Measurements from ENCODE around the gene IL1RN. TPM values are rescaled to one million over a fixed set of nuclear protein-coding genes. Genes with fewer than 3 reads are reported as not detected.

IL1RN gene
- total and polyA plus RNA-seq, 10 of the 15 experiments (the other 5 are each of a cell fraction or from before 2014, with no cell fraction given): 0.04 TPM; not detected in 7

GRCh38 chr2:113124181-113124961, 3.0 kb upstream of the IL1RN start (continued):
- no peak for TF ChIP-seq POU2F2 (IDR thresholded peaks at IDR 0.05; ENCODE audit: borderline replicate concordance, low read depth, low read length)
- no peak for TF ChIP-seq SP1 (IDR thresholded peaks at IDR 0.05; ENCODE audit: low read depth, low read length)
- no peak for TF ChIP-seq ASH2L (IDR thresholded peaks at IDR 0.05; ENCODE audit: borderline replicate concordance, low read depth)
- TF ChIP-seq SPI1 (IDR thresholded peaks at IDR 0.05; ENCODE audit: borderline replicate concordance, insufficient read depth, low read depth, low read length): peak; percentile 42; the same call in 1 of the 2 replicates
- TF ChIP-seq KLF5 (IDR thresholded peaks at IDR 0.05; ENCODE audit: partially characterized antibody): no peak
- no peak for TF ChIP-seq CEBPB (IDR thresholded peaks at IDR 0.05; ENCODE audit: borderline replicate concordance in 1 of 2, low read depth in 2 of 2, low read length in 2 of 2)
- TF ChIP-seq PAX5 (IDR thresholded peaks at IDR 0.05; ENCODE audit: borderline replicate concordance, low read depth, low read length): no peak
- TF ChIP-seq ZNF622 (IDR thresholded peaks at IDR 0.05): no peak
- no peak for TF ChIP-seq HCFC1 (IDR thresholded peaks at IDR 0.05; ENCODE audit: low read length)
- no peak; the same call in 1 of the 2 replicates for TF ChIP-seq USF2 (IDR thresholded peaks at IDR 0.05; ENCODE audit: borderline replicate concordance, low read depth, low read length)
- TF ChIP-seq STAT3 (IDR thresholded peaks at IDR 0.05; ENCODE audit: low read depth, low read length): no peak
- TF ChIP-seq JUND (IDR thresholded peaks at IDR 0.05; ENCODE audit: low read depth, low read length): no peak
- TF ChIP-seq MTA2 (IDR thresholded peaks at IDR 0.05; ENCODE audit: low read depth): no peak
- TF ChIP-seq BACH1 (IDR thresholded peaks at IDR 0.05; ENCODE audit: borderline replicate concordance): no peak
- TF ChIP-seq ETV6 (conservative IDR thresholded peaks at IDR 0.05 in 1 of 2, IDR thresholded peaks at IDR 0.05 in 1 of 2; ENCODE audit: borderline replicate concordance in 1 of 2, low read depth in 1 of 2): peak in 1 of 2 experiments; percentile 97; a peak in 2 of 4 replicates
- TF ChIP-seq NBN (IDR thresholded peaks at IDR 0.05): no peak
- no peak for TF ChIP-seq CREB1 (IDR thresholded peaks at IDR 0.05; ENCODE audit: low read depth)
- TF ChIP-seq WRNIP1 (IDR thresholded peaks at IDR 0.05; ENCODE audit: borderline replicate concordance, low read depth, low read length): no peak
- peak; percentile 67; the same call in 1 of the 2 replicates for TF ChIP-seq NFIC (IDR thresholded peaks at IDR 0.05; ENCODE audit: low read depth, low read length)
- TF ChIP-seq USF1 (IDR thresholded peaks at IDR 0.05; ENCODE audit: borderline replicate concordance, extremely low read length, insufficient read depth, low read depth, low read length): peak; percentile 19
- no peak for TF ChIP-seq POLR2AphosphoS2 (IDR thresholded peaks at IDR 0.05; ENCODE audit: low read depth, low read length)
- no peak for TF ChIP-seq ZBTB33 (IDR thresholded peaks at IDR 0.05)
- TF ChIP-seq GABPA (IDR thresholded peaks at IDR 0.05; ENCODE audit: low read depth): no peak
- 0 out of 2 replicates have a peak, but pooled peaks have one; percentile 43 for TF ChIP-seq MEF2A (IDR thresholded peaks at IDR 0.05; ENCODE audit: insufficient read depth, low read depth, low read length)
- no peak for TF ChIP-seq FOXK2 (IDR thresholded peaks at IDR 0.05)
- no peak for TF ChIP-seq ATF7 (IDR thresholded peaks at IDR 0.05; ENCODE audit: low read depth)

All from GM12878 (cell line).